G401.6 (cell line): Measurements from ENCODE around the gene SPATA18.
"Not testable (repeated sequence)": the region's sequence is repeated elsewhere in the genome, so short reads cannot be mapped to it uniquely, and the experiment has no call there.

Experiments
- FAIRE-seq: peaks from 2 replicates; lab custom pipeline; 2012; peaks lifted over from hg19 to GRCh38; lab: Jason Lieb, UNC

The SPATA18 gene

GRCh38 chr4:52110171-52110570 lies 59.1 kb downstream of the SPATA18 start:
- no peak for FAIRE-seq

GRCh38 chr4:52111995-52112394 lies 60.9 kb downstream of the SPATA18 start:
- no peak for FAIRE-seq

GRCh38 chr4:52112411-52112810 lies 61.3 kb downstream of the SPATA18 start:
- no peak for FAIRE-seq

GRCh38 chr4:52116641-52117040 lies 65.5 kb downstream of the SPATA18 start:
- no peak for FAIRE-seq

GRCh38 chr4:52126226-52126625 lies 75.1 kb downstream of the SPATA18 start:
- FAIRE-seq = no peak

- no peak for FAIRE-seq
Observed at GRCh38 chr4:52126966-52127365, 75.9 kb downstream of the SPATA18 start.

GRCh38 chr4:52135171-52135570 lies 84.1 kb downstream of the SPATA18 start:
- no peak for FAIRE-seq

GRCh38 chr4:52137152-52137551 lies 86.0 kb downstream of the SPATA18 start:
- not testable (repeated sequence) for FAIRE-seq

- no peak for FAIRE-seq
Observed at GRCh38 chr4:52142816-52143215, 91.7 kb downstream of the SPATA18 start.

GRCh38 chr4:52143815-52144214 lies 92.7 kb downstream of the SPATA18 start:
- FAIRE-seq = no peak

- FAIRE-seq = no peak
Observed at GRCh38 chr4:52144372-52144771, 93.3 kb downstream of the SPATA18 start.
